K562 (cell line): ENCODE measurements around the gene PODXL2. TPM values are rescaled to one million over a fixed set of nuclear protein-coding genes. Genes with fewer than 3 reads are reported as not detected.

Source experiments
- ATAC-seq: fragments of 200-7000 bp; cut with Tn5 transposase; 3 replicates; pipeline ENCODE4 v1.9.1; 2020; ENCODE audit warnings: moderate library complexity
- BruUV-seq: library from RNA; stranded (reverse); fragments of 400-500 nt; replicated peaks from 2 replicates; lab custom pipeline; 2021; lab: Mats Ljungman, UMichigan
- CTCF ChIA-PET: fragments of 300-600 bp; formaldehyde crosslinking; extraction: SDS; loops from one replicate; lab custom pipeline; 2021; ENCODE audit warnings: low intra/inter-chr PET ratio; lab: Yijun Ruan, JAX
- POLR2A ChIA-PET: fragments of 300-600, 350-650 bp; sonication (Branson Sonifier 250); formaldehyde crosslinking; extraction: SDS; loops from one replicate; lab custom pipeline; 2021; ENCODE audit warnings: antibody characterized with exemption, inconsistent platforms; lab: Yijun Ruan, JAX
- DNase-seq, 4 experiments: peaks; one replicate each; pipeline versions ENCODE4 v3.0.0 to v3.0.0-alpha.2; 2011 to 2018; ENCODE audit warnings: low spot score in 3 of 4, mixed read lengths in 3 of 4; ENCODE audit errors: extremely low read depth in 1 of 4
- FAIRE-seq: peaks from 2 replicates; lab custom pipeline; 2011; peaks lifted over from hg19 to GRCh38; lab: Jason Lieb, UNC
- H2AFZ ChIP-seq: 2 replicates; pipeline ENCODE4 v1.6.0; 2011; ENCODE audit warnings: low read depth, low read length, control low read depth, inconsistent platforms
- H3K27ac ChIP-seq: fragments of 200-600 bp; 3 replicates; pipeline ENCODE4 v1.8.0; 2011; ENCODE audit warnings: low read depth, mild to moderate bottlenecking, control low read depth, inconsistent platforms, low read length, moderate library complexity, mixed read lengths; ENCODE audit errors: extremely low read depth
- H3K27me3 ChIP-seq, 2 experiments: fragments of 300-600 bp in 1 of 2; 2 replicates in 1 of 2; 3 replicates in 1 of 2; pipeline versions ENCODE4 v1.6.0 to v1.8.0; 2011; ENCODE audit warnings: inconsistent platforms in 2 of 2, low read length in 2 of 2, mild to moderate bottlenecking in 1 of 2, mixed read lengths in 1 of 2, moderate library complexity in 1 of 2; ENCODE audit not compliant: control insufficient read depth in 2 of 2, insufficient read depth in 2 of 2
- H3K36me3 ChIP-seq: fragments of 300-600 bp; 3 replicates; pipeline ENCODE4 v1.8.0; 2011; ENCODE audit warnings: mild to moderate bottlenecking, low read length, inconsistent platforms; ENCODE audit not compliant: control insufficient read depth, insufficient read depth
- H3K4me1 ChIP-seq, 2 experiments: fragments of 200-600 bp in 1 of 2; replicated peaks in 1 of 2; 2 replicates in 1 of 2; 3 replicates in 1 of 2; pipeline versions ENCODE4 v1.5.1 to v1.8.0; 2011; ENCODE audit warnings: inconsistent platforms in 2 of 2, low read length in 2 of 2, mild to moderate bottlenecking in 1 of 2, mixed read lengths in 1 of 2, moderate library complexity in 1 of 2; ENCODE audit not compliant: control insufficient read depth in 2 of 2, insufficient read depth in 2 of 2
- H3K4me2 ChIP-seq: 2 replicates; pipeline ENCODE4 v1.6.1; 2011; ENCODE audit warnings: low read length, control low read depth, inconsistent platforms, mixed read lengths; ENCODE audit not compliant: insufficient read depth
- H3K4me3 ChIP-seq: fragments of 200-600 bp; sonication (generic), shearing (Covaris generic); 2 replicates; pipeline ENCODE4 v1.5.1; 2016; ENCODE audit warnings: control low read depth, inconsistent platforms
- H3K79me2 ChIP-seq: fragments of 200-600 bp; 3 replicates; pipeline ENCODE4 v1.8.0; 2011; ENCODE audit warnings: low read length, inconsistent platforms; ENCODE audit not compliant: control insufficient read depth, insufficient read depth
- H3K9ac ChIP-seq, 2 experiments: 2 replicates each; pipeline versions ENCODE4 v1.6.0 to v1.6.1; 2011; ENCODE audit warnings: low read depth in 2 of 2, low read length in 2 of 2, control low read depth in 1 of 2, inconsistent platforms in 1 of 2, mild to moderate bottlenecking in 1 of 2, mixed read lengths in 1 of 2; ENCODE audit not compliant: insufficient read depth in 1 of 2
- H3K9me1 ChIP-seq: one replicate; pipeline ENCODE4 v1.6.0; 2011; ENCODE audit warnings: inconsistent platforms, mild to moderate bottlenecking, low read length, moderate library complexity; ENCODE audit not compliant: control insufficient read depth, insufficient read depth
- H3K9me3 ChIP-seq: replicated peaks from 2 replicates; pipeline ENCODE4 v1.5.1; 2011; ENCODE audit warnings: low read depth, low read length, inconsistent platforms; ENCODE audit not compliant: control insufficient read depth, insufficient read depth
- H4K20me1 ChIP-seq: replicated peaks from 2 replicates; pipeline ENCODE4 v1.6.1; 2011; ENCODE audit warnings: low read length, inconsistent platforms, mixed read lengths; ENCODE audit not compliant: control insufficient read depth, insufficient read depth
- RBM25 ChIP-seq: fragments of 200-400 bp; formaldehyde crosslinking; IDR thresholded peaks from 2 replicates; pipeline ENCODE4 v1.6.1; 2018; ENCODE audit warnings: low read length, low read depth, moderate library complexity; ENCODE audit not compliant: severe bottlenecking
- WGBS: fragments of 100-300 bp; shearing (Covaris generic); methylation state at CpG from one replicate; pipeline ENCODE4 v1.1.6; 2016; ENCODE audit warnings: low coverage, mixed read lengths; ENCODE audit not compliant: insufficient coverage; ENCODE audit errors: missing lambda C conversion rate; 5-methylcytosine and 5-hydroxymethylcytosine counted together
- in situ Hi-C: fragments of 300-500 bp; cut with MboI; formaldehyde crosslinking; loops from 4 replicates; pipeline ENCODE4 v1.15.0; 2018; ENCODE audit warnings: inconsistent platforms, mixed read lengths
- intact Hi-C: fragments of 100-400 bp; cut with micrococcal nuclease; formaldehyde crosslinking; loops from 2 replicates; pipeline ENCODE4 v1.14.2; 2022
- polyA plus RNA-seq, 8 experiments: library from polyadenylated mRNA; depleted of rRNA in 4 of 8; stranded (reverse) in 5 of 8; unstranded in 3 of 8; fragments of >200 nt; fragmentation: Nextera tagmentation in 2 of 8; fragmentation: Illumina TruSeq in 1 of 8; extraction: Ambion mirVana in 2 of 8; extraction: Trizol in 1 of 8; gene quantifications; 2 replicates each; pipeline versions ENCODE4 v1.2.1 to v1.2.3, GENCODE V29; 2011 to 2014; ENCODE audit warnings: inconsistent platforms in 1 of 8, missing spikeins in 1 of 8
- total RNA-seq, 7 experiments: library from RNA; depleted of rRNA in 6 of 7; stranded (reverse); fragments of >200 nt in 6 of 7; fragmentation: Illumina TruSeq in 2 of 7; extraction: Trizol in 2 of 7; gene quantifications; 2 replicates each; pipeline versions ENCODE4 v1.2.1 to v1.2.3, GENCODE V29; 2011 to 2021; ENCODE audit warnings: low replicate concordance in 1 of 7
- TF ChIP-seq, protein P1 (sequence below): sonication (generic); formaldehyde crosslinking; IDR thresholded peaks from 2 replicates; pipeline ENCODE4 v1.8.1; 2023; ENCODE audit warnings: missing genetic modification reagents, mild to moderate bottlenecking, borderline replicate concordance
- TF ChIP-seq, protein P2 (sequence below): fragments of 200-800 bp; sonication (Bioruptor generic); IDR thresholded peaks from 2 replicates; pipeline ENCODE4 v1.6.1; 2016; ENCODE audit warnings: missing genetic modification characterization, missing compliant biosample characterization

Gene PODXL2
- total and polyA plus RNA-seq, 9 of the 15 experiments (the other 6 are each of a cell fraction or from before 2014, with no cell fraction given), result 0.03 to 52.5 (median 21.9) TPM

DNA sequence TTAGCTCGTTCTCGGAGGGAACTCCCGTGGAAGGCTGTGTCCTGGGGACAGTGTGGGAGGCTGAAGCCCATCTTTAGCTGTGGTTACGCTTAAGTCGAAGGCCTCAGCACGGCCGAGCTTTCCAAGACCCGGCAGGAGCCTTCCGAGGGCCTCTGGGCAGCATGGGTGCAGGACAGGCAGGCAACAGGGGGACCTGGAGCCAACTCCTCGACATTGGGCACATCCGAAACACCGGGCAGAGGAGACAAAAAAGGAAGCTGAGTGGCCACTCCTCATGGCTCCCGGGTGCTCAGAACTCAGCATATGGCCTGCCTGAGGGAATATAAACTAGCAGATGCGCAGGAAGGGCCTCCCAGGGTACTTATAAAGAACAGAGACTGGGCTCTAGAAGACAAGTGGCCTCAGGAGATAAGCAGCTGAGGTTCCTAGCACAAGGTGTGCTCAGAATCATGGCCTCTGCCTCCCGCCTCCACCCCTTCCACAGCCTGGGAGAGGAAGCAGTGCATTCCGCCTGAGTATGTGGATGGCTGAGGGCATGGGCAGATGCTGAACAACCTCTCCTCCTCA, 77.9 kb downstream of the PODXL2 start (continued):
- TF ChIP-seq, protein P1, sequence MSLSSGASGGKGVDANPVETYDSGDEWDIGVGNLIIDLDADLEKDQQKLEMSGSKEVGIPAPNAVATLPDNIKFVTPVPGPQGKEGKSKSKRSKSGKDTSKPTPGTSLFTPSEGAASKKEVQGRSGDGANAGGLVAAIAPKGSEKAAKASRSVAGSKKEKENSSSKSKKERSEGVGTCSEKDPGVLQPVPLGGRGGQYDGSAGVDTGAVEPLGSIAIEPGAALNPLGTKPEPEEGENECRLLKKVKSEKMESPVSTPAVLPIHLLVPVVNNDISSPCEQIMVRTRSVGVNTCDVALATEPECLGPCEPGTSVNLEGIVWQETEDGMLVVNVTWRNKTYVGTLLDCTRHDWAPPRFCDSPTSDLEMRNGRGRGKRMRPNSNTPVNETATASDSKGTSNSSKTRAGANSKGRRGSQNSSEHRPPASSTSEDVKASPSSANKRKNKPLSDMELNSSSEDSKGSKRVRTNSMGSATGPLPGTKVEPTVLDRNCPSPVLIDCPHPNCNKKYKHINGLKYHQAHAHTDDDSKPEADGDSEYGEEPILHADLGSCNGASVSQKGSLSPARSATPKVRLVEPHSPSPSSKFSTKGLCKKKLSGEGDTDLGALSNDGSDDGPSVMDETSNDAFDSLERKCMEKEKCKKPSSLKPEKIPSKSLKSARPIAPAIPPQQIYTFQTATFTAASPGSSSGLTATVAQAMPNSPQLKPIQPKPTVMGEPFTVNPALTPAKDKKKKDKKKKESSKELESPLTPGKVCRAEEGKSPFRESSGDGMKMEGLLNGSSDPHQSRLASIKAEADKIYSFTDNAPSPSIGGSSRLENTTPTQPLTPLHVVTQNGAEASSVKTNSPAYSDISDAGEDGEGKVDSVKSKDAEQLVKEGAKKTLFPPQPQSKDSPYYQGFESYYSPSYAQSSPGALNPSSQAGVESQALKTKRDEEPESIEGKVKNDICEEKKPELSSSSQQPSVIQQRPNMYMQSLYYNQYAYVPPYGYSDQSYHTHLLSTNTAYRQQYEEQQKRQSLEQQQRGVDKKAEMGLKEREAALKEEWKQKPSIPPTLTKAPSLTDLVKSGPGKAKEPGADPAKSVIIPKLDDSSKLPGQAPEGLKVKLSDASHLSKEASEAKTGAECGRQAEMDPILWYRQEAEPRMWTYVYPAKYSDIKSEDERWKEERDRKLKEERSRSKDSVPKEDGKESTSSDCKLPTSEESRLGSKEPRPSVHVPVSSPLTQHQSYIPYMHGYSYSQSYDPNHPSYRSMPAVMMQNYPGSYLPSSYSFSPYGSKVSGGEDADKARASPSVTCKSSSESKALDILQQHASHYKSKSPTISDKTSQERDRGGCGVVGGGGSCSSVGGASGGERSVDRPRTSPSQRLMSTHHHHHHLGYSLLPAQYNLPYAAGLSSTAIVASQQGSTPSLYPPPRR (CRISPR knock-in tag), result no peak

GRCh38 chr3:127707851-127708411, 78.9 kb downstream of the PODXL2 start:
- no peak overlapping the region for H3K27ac ChIP-seq
- no peaks in the 10 kb centered on the region for H4K20me1 ChIP-seq
- no TSS peak for BruUV-seq
- POLR2A ChIA-PET, result interaction anchor here (0.7 to 0.8 kb wide), 2 partner anchors 12 to 58 kb away, joined by 3 read pairs; no protein-coding TSS in a partner anchor
- no peak overlapping the region for H3K4me2 ChIP-seq
- TF ChIP-seq, protein P2, sequence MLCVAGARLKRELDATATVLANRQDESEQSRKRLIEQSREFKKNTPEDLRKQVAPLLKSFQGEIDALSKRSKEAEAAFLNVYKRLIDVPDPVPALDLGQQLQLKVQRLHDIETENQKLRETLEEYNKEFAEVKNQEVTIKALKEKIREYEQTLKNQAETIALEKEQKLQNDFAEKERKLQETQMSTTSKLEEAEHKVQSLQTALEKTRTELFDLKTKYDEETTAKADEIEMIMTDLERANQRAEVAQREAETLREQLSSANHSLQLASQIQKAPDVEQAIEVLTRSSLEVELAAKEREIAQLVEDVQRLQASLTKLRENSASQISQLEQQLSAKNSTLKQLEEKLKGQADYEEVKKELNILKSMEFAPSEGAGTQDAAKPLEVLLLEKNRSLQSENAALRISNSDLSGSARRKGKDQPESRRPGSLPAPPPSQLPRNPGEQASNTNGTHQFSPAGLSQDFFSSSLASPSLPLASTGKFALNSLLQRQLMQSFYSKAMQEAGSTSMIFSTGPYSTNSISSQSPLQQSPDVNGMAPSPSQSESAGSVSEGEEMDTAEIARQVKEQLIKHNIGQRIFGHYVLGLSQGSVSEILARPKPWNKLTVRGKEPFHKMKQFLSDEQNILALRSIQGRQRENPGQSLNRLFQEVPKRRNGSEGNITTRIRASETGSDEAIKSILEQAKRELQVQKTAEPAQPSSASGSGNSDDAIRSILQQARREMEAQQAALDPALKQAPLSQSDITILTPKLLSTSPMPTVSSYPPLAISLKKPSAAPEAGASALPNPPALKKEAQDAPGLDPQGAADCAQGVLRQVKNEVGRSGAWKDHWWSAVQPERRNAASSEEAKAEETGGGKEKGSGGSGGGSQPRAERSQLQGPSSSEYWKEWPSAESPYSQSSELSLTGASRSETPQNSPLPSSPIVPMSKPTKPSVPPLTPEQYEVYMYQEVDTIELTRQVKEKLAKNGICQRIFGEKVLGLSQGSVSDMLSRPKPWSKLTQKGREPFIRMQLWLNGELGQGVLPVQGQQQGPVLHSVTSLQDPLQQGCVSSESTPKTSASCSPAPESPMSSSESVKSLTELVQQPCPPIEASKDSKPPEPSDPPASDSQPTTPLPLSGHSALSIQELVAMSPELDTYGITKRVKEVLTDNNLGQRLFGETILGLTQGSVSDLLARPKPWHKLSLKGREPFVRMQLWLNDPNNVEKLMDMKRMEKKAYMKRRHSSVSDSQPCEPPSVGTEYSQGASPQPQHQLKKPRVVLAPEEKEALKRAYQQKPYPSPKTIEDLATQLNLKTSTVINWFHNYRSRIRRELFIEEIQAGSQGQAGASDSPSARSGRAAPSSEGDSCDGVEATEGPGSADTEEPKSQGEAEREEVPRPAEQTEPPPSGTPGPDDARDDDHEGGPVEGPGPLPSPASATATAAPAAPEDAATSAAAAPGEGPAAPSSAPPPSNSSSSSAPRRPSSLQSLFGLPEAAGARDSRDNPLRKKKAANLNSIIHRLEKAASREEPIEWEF (CRISPR knock-in tag), result no peak
- no peak for TF ChIP-seq RBM25
- TF ChIP-seq, all 486 proteins: peak for 0
- CTCF ChIA-PET, result no interaction called here
- in situ Hi-C loops (no loop called here), intact Hi-C loops (no loop called here)
- FAIRE-seq (no peak), ATAC-seq (no peak), DNase-seq (no peak)
- Histone ChIP-seq H3K4me1 (peaks cover 11 to 14% of the 10 kb centered on the region in 2 experiments; a peak in 4 of 5 replicates), H3K9me3 (no peaks in the 10 kb centered on the region), H3K27me3 (peaks cover 6 to 29% of the 10 kb centered on the region in 2 experiments; a peak in 4 of 5 replicates), H3K9ac (no peak overlapping the region), H3K36me3 (no peaks in the 10 kb centered on the region), H3K4me3 (no peak overlapping the region), H3K79me2 (no peaks in the 10 kb centered on the region), H3K9me1 (peaks cover 2% of the 10 kb centered on the region), H2AFZ (no peak overlapping the region)
- WGBS, result 35% methylated on average over 11 of the region's 13 CpGs
